Iris pigment epithelial cell (primary cell): ENCODE data around the gene SLF2.

ENCODE experiments used
- DNase-seq: peaks from one replicate; pipeline ENCODE4 v3.0.0-alpha.2; 2011; ENCODE audit warnings: low read depth

SLF2 gene

GRCh38 chr10:100912605-100913469 is at the start of gene SLF2:
Gene SLF2, plus strand, starts transcription at chr10:100912963. Its CDS starts 148 bp downstream, at chr10:100913111.
- peak; percentile 99 for DNase-seq

GRCh38 chr10:100863433-100863832 is 49.3 kb upstream of the SLF2 start:
- DNase-seq = no peak

GRCh38 chr10:100864036-100864885 is 48.5 kb upstream of the SLF2 start:
- no peak for DNase-seq

- DNase-seq = no peak
These were observed 47.8 kb upstream of the SLF2 start for GRCh38 chr10:100864978-100865377.

GRCh38 chr10:100866010-100866409 is 46.8 kb upstream of the SLF2 start:
- no peak for DNase-seq

- DNase-seq = no peak
These were observed 46.1 kb upstream of the SLF2 start for GRCh38 chr10:100866575-100867098.

GRCh38 chr10:100867261-100867963 is 45.4 kb upstream of the SLF2 start:
- no peak for DNase-seq

- DNase-seq = no peak
These were observed 44.4 kb upstream of the SLF2 start for GRCh38 chr10:100868382-100868781.

GRCh38 chr10:100869399-100869798 is 43.4 kb upstream of the SLF2 start:
- DNase-seq = no peak

GRCh38 chr10:100872034-100872791 is 40.5 kb upstream of the SLF2 start:
- peak; percentile 51 for DNase-seq

- no peak for DNase-seq
These were observed 39.5 kb upstream of the SLF2 start for GRCh38 chr10:100873146-100873826.

GRCh38 chr10:100873827-100874326 is 38.9 kb upstream of the SLF2 start:
- DNase-seq = no peak

GRCh38 chr10:100874702-100875483 is 37.9 kb upstream of the SLF2 start:
- DNase-seq = no peak

GRCh38 chr10:100875484-100876166 is 37.1 kb upstream of the SLF2 start:
- no peak for DNase-seq

GRCh38 chr10:100876585-100877460 is 35.9 kb upstream of the SLF2 start:
- no peak for DNase-seq

GRCh38 chr10:100877461-100877850 is 35.3 kb upstream of the SLF2 start:
- DNase-seq = no peak

GRCh38 chr10:100878291-100878910 is 34.4 kb upstream of the SLF2 start:
- peak; percentile 72 for DNase-seq
